A549 (cell line): ENCODE measurements around the gene INPP4B. TPM values are rescaled to one million over a fixed set of nuclear protein-coding genes. Genes with fewer than 3 reads are reported as not detected.

Experiments
- ATAC-seq, 2 experiments: fragments of 200-7000 bp in 1 of 2; fragments of >200 bp in 1 of 2; cut with Nextera tagmentation in 1 of 2; cut with Tn5 transposase in 1 of 2; 3 replicates each; pipeline versions ENCODE4 v1.8.0 to v1.9.1; 2018 to 2020; ENCODE audit warnings: mild to moderate bottlenecking in 1 of 2, moderate library complexity in 1 of 2
- CTCF ChIA-PET: fragments of 300-600 bp; sonication (Branson Sonifier 250); formaldehyde crosslinking; extraction: SDS; loops from one replicate; lab custom pipeline; 2021; ENCODE audit warnings: antibody characterized with exemption, inconsistent platforms; lab: Yijun Ruan, JAX
- POLR2A ChIA-PET: fragments of 350-600 bp; formaldehyde crosslinking; extraction: SDS; loops from one replicate; lab custom pipeline; 2021; ENCODE audit warnings: antibody characterized with exemption, inconsistent platforms; lab: Yijun Ruan, JAX
- DNase-seq, 2 experiments: peaks; one replicate each; pipeline versions ENCODE4 v3.0.0 to v3.0.0-alpha.2; 2011 to 2016; ENCODE audit warnings: low read depth in 1 of 2, low spot score in 1 of 2
- FAIRE-seq: peaks from 2 replicates; lab custom pipeline; 2011; peaks lifted over from hg19 to GRCh38; lab: Jason Lieb, UNC
- H3K27ac ChIP-seq, 2 experiments: fragments of >200 bp; sonication (Bioruptor Twin); formaldehyde crosslinking; 3 replicates each; pipeline ENCODE4 v1.5.1; 2016 to 2017
- H3K4me1 ChIP-seq: fragments of >200 bp; sonication (Bioruptor Twin); formaldehyde crosslinking; 3 replicates; pipeline ENCODE4 v1.6.1; 2016
- H3K4me2 ChIP-seq: fragments of >200 bp; sonication (Bioruptor Twin); formaldehyde crosslinking; 3 replicates; pipeline ENCODE4 v1.6.1; 2016
- H3K4me3 ChIP-seq: fragments of >200 bp; sonication (Bioruptor Twin); formaldehyde crosslinking; 3 replicates; pipeline ENCODE4 v1.5.1; 2016
- H3K9me3 ChIP-seq: fragments of >200 bp; sonication (Bioruptor Twin); formaldehyde crosslinking; 3 replicates; pipeline ENCODE4 v1.6.1; 2016
- BCL3 ChIP-seq: fragments of >200 bp; sonication (Bioruptor Twin); formaldehyde crosslinking; IDR thresholded peaks from 3 replicates; pipeline ENCODE4 v1.6.1; 2016
- CEBPB ChIP-seq, 2 experiments: fragments of >200 bp in 1 of 2; sonication (Bioruptor Twin) in 1 of 2; formaldehyde crosslinking in 1 of 2; IDR thresholded peaks; 2 replicates each; pipeline ENCODE4 v1.6.1; 2012 to 2016
- CHD2 ChIP-seq: fragments of 150-350 bp; IDR thresholded peaks from 2 replicates; pipeline ENCODE4 v1.6.1; 2014; ENCODE audit warnings: low read length; ENCODE audit not compliant: partially characterized antibody
- EHF ChIP-seq: fragments of 250-450 bp; sonication (Bioruptor Pico); IDR thresholded peaks from 2 replicates; pipeline ENCODE4 v1.5.0; 2020; ENCODE audit warnings: mild to moderate bottlenecking
- EP300 ChIP-seq, 2 experiments: fragments of >200 bp; sonication (Bioruptor Twin); formaldehyde crosslinking; IDR thresholded peaks; 2 replicates in 1 of 2; 3 replicates in 1 of 2; pipeline ENCODE4 v1.6.1; 2016 to 2017
- FOSB ChIP-seq: fragments of 250-450 bp; sonication (Bioruptor Pico); IDR thresholded peaks from 2 replicates; pipeline ENCODE4 v1.5.0; 2020; ENCODE audit warnings: mild to moderate bottlenecking, moderate library complexity
- FOSL2 ChIP-seq, 2 experiments: fragments of 450-650 bp in 1 of 2; fragments of >200 bp in 1 of 2; sonication (Bioruptor Twin) in 1 of 2; formaldehyde crosslinking; IDR thresholded peaks; 2 replicates each; pipeline versions ENCODE4 v1.5.0 to v1.6.1; 2016 to 2020; ENCODE audit warnings: mild to moderate bottlenecking in 1 of 2, moderate library complexity in 1 of 2
- GATA3 ChIP-seq: IDR thresholded peaks from 2 replicates; pipeline ENCODE4 v1.6.1; 2012; ENCODE audit warnings: borderline replicate concordance
- HDAC2 ChIP-seq: fragments of 200-600 bp; sonication (generic); IDR thresholded peaks from 2 replicates; pipeline ENCODE4 v1.6.1; 2016
- HES2 ChIP-seq: fragments of >200 bp; sonication (Bioruptor Twin); formaldehyde crosslinking; IDR thresholded peaks from 2 replicates; pipeline ENCODE4 v1.6.1; 2016
- HOXA7 ChIP-seq: fragments of 250-450 bp; sonication (Bioruptor Pico); IDR thresholded peaks from 2 replicates; pipeline ENCODE4 v1.5.0; 2020; ENCODE audit warnings: mild to moderate bottlenecking, moderate library complexity
- HOXB13 ChIP-seq: fragments of 250-450 bp; sonication (Bioruptor Pico); IDR thresholded peaks from 2 replicates; pipeline ENCODE4 v1.5.0; 2020; ENCODE audit warnings: low read depth, mild to moderate bottlenecking, moderate library complexity
- HOXB5 ChIP-seq: fragments of 250-450 bp; sonication (Bioruptor Pico); IDR thresholded peaks from 2 replicates; pipeline ENCODE4 v1.5.0; 2020; ENCODE audit warnings: mild to moderate bottlenecking, moderate library complexity
- JUN ChIP-seq, 2 experiments: fragments of >200 bp; sonication (Bioruptor Twin); formaldehyde crosslinking; IDR thresholded peaks; 2 replicates in 1 of 2; 3 replicates in 1 of 2; pipeline ENCODE4 v1.6.1; 2016 to 2017
- JUNB ChIP-seq: fragments of >200 bp; sonication (Bioruptor Twin); formaldehyde crosslinking; IDR thresholded peaks from 2 replicates; pipeline ENCODE4 v1.6.1; 2016
- MAX ChIP-seq: IDR thresholded peaks from 2 replicates; pipeline ENCODE4 v1.6.1; 2012
- MYC ChIP-seq: IDR thresholded peaks from 2 replicates; pipeline ENCODE4 v1.6.1; 2012; ENCODE audit warnings: mild to moderate bottlenecking, inconsistent platforms, low read length, improper control_type of control experiment, borderline replicate concordance
- RCOR1 ChIP-seq: fragments of 150-350 bp; IDR thresholded peaks from 2 replicates; pipeline ENCODE4 v1.6.1; 2014; ENCODE audit warnings: antibody characterized with exemption, low read length, low read depth
- REST ChIP-seq: fragments of 200-600 bp; sonication (generic); IDR thresholded peaks from 2 replicates; pipeline ENCODE4 v1.6.1; 2016; ENCODE audit warnings: antibody characterized with exemption, mild to moderate bottlenecking, moderate library complexity
- SREBF2 ChIP-seq: fragments of 450-650 bp; IDR thresholded peaks from 2 replicates; pipeline ENCODE4 v1.6.1; 2014; ENCODE audit warnings: mild to moderate bottlenecking, moderate library complexity
- TP53 ChIP-seq: fragments of 250-450 bp; sonication (Bioruptor Pico); IDR thresholded peaks from 2 replicates; pipeline ENCODE4 v1.5.0; 2021; ENCODE audit warnings: mild to moderate bottlenecking, moderate library complexity
- ZNF302 ChIP-seq: fragments of 250-450 bp; sonication (Bioruptor Pico); IDR thresholded peaks from 2 replicates; pipeline ENCODE4 v1.9.0; 2021; ENCODE audit warnings: inconsistent platforms, mild to moderate bottlenecking, moderate library complexity
- WGBS: methylation state at CpG from one replicate; pipeline ENCODE4 v1.1.6; 2017; ENCODE audit errors: missing lambda C conversion rate; 5-methylcytosine and 5-hydroxymethylcytosine counted together
- polyA plus RNA-seq, 4 experiments: library from polyadenylated mRNA; depleted of rRNA in 3 of 4; stranded (reverse); fragments of >200 nt; fragmentation: RNase III in 1 of 4; extraction: RNeasy Plus Mini Kit Qiagen cat#74134 plus additional on column Dnase treatment in 1 of 4; gene quantifications; 2 replicates in 3 of 4; 3 replicates in 1 of 4; pipeline ENCODE4 v1.2.3, GENCODE V29; 2011 to 2017
- TF ChIP-seq, protein P1 (sequence below): fragments of 250-450 bp; sonication (Bioruptor Pico); IDR thresholded peaks from 2 replicates; pipeline ENCODE4 v1.5.0; 2021; ENCODE audit warnings: mild to moderate bottlenecking, moderate library complexity, borderline replicate concordance
- TF ChIP-seq, protein P2 (sequence below): fragments of 450-650 bp; IDR thresholded peaks from 2 replicates; pipeline ENCODE4 v1.6.1; 2014; ENCODE audit warnings: antibody characterized with exemption

INPP4B gene
- polyA plus RNA-seq, 2 of the 4 experiments (the other 2 are of a cell fraction), result 7.2 to 14.9 TPM

- CTCF ChIA-PET, result interaction anchor here (0.6 kb wide), 1 partner anchor 1696 kb away, joined by 3 read pairs; no protein-coding TSS in a partner anchor
- Histone ChIP-seq H3K9me3 (no peaks in the 10 kb centered on the region), H3K27ac (peak overlapping the region; percentile 71 to 74), H3K4me2 (peak overlapping the region; percentile 71), H3K4me3 (no peak overlapping the region), H3K4me1 (peaks cover 45% of the 10 kb centered on the region)
- DNase-seq (peak in 1 of 2 experiments; percentile 6), FAIRE-seq (no peak), ATAC-seq (peak; percentile 59 to 72; a peak in 5 of 6 replicates)
- WGBS, result 38% methylated on average over 2 of the region's 2 CpGs
- no peak for TF ChIP-seq RCOR1
- no peak for TF ChIP-seq HDAC2
- no peak for TF ChIP-seq BCL3
- TF ChIP-seq SREBF2, result no peak
- TF ChIP-seq ZNF302 (CRISPR knock-in tag), result no peak
- no peak for TF ChIP-seq MAX
- TF ChIP-seq JUNB, result no peak
- TF ChIP-seq CHD2, result no peak
- TF ChIP-seq REST, result no peak
- no peak for TF ChIP-seq CEBPB (IDR thresholded peaks at IDR 0.05)
- no peak for TF ChIP-seq FOSB
- TF ChIP-seq EHF (CRISPR knock-in tag), result no peak
- no peak for TF ChIP-seq HOXB13 (CRISPR knock-in tag)
- no peak for TF ChIP-seq HOXA7 (CRISPR knock-in tag)
- TF ChIP-seq, protein P1, sequence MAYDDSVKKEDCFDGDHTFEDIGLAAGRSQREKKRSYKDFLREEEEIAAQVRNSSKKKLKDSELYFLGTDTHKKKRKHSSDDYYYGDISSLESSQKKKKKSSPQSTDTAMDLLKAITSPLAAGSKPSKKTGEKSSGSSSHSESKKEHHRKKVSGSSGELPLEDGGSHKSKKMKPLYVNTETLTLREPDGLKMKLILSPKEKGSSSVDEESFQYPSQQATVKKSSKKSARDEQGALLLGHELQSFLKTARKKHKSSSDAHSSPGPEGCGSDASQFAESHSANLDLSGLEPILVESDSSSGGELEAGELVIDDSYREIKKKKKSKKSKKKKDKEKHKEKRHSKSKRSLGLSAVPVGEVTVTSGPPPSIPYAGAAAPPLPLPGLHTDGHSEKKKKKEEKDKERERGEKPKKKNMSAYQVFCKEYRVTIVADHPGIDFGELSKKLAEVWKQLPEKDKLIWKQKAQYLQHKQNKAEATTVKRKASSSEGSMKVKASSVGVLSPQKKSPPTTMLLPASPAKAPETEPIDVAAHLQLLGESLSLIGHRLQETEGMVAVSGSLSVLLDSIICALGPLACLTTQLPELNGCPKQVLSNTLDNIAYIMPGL (CRISPR knock-in tag), result no peak
- no peak for TF ChIP-seq HES2
- no peak for TF ChIP-seq MYC
- no peak for TF ChIP-seq HOXB5 (CRISPR knock-in tag)
- POLR2A ChIA-PET, result no interaction called here
Measured at GRCh38 chr4:142265946-142266345, 580.2 kb downstream of the INPP4B start.

DNA sequence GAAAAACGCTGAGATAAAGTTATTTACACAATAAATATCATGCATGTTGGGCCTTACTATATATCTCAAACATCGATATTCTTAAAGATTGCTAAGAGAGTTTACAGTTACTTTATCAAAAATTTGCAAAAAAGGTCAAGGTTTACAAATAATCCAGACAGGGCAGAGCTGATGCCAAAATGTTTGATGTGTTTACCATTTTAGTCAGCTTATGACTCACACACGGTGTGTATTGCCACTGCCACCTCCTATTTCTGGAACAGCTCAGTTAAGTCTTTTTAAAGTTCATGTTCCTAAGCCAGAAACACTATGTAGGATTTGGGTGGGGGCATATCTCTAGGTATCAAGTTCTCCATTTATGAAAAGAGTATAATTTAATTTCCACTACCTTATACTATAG is 580.6 kb downstream of the INPP4B start:
- FAIRE-seq, result no peak
- CTCF ChIA-PET, result interaction anchor here (0.6 kb wide), 1 partner anchor 1696 kb away, joined by 3 read pairs; no protein-coding TSS in a partner anchor
- H3K27ac ChIP-seq, result peak overlapping the region; percentile 71 to 74

More for the DNA sequence above, 580.6 kb downstream of the INPP4B start:
- H3K9me3 ChIP-seq, result no peaks in the 10 kb centered on the region
- H3K4me1 ChIP-seq, result peaks cover 49% of the 10 kb centered on the region
- ATAC-seq (peak; percentile 90 to 94), DNase-seq (peak; percentile 8 to 58)
- TF ChIP-seq JUN (IDR thresholded peaks at IDR 0.05), result peak; percentile 41 to 62; a peak in 1 of 5 replicates
- TF ChIP-seq, protein P2, sequence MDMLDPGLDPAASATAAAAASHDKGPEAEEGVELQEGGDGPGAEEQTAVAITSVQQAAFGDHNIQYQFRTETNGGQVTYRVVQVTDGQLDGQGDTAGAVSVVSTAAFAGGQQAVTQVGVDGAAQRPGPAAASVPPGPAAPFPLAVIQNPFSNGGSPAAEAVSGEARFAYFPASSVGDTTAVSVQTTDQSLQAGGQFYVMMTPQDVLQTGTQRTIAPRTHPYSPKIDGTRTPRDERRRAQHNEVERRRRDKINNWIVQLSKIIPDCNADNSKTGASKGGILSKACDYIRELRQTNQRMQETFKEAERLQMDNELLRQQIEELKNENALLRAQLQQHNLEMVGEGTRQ, result no peak
- TF ChIP-seq JUNB, result peak; percentile 89
- TF ChIP-seq GATA3, result peak; percentile 42; the same call in 1 of the 2 replicates
- peak; percentile 83; the same call in 1 of the 2 replicates for TF ChIP-seq FOSL2 (IDR thresholded peaks at IDR 0.05)
- peak; percentile 87 for TF ChIP-seq FOSL2 (CRISPR knock-in tag; IDR thresholded peaks at IDR 0.05)
- no peak for TF ChIP-seq TP53 (CRISPR knock-in tag)
- peak in 1 of 2 experiments; percentile 37; a peak in 2 of 5 replicates for TF ChIP-seq EP300 (IDR thresholded peaks at IDR 0.05)
- no peak overlapping the region for H3K4me3 ChIP-seq
- POLR2A ChIA-PET, result no interaction called here
- peak overlapping the region; percentile 71 for H3K4me2 ChIP-seq
- 0% methylated on average over 3 of the region's 3 CpGs for WGBS
